ENCODE data around the gene GCK. TPM values are rescaled to one million over a fixed set of nuclear protein-coding genes. Genes with fewer than 3 reads are reported as not detected.

The GCK gene
- total RNA-seq (1 to 10 TPM in 1 of 2 donors, under 1 TPM in 1; 0.94 to 1.2 TPM), polyA plus RNA-seq (ENCODE audit: insufficient read depth, low read depth, low replicate concordance) (0.90 TPM)
- long read RNA-seq, donor 1, partial matches to known transcripts: 0 of 1 reads
- long read RNA-seq, donor 1, other reads (novel, unspliced or antisense): 0 of 1 reads
- long read RNA-seq, donor 2, partial matches to known transcripts: 0 of 1 reads
- long read RNA-seq, donor 2, other reads (novel, unspliced or antisense): 0 of 1 reads

DNA sequence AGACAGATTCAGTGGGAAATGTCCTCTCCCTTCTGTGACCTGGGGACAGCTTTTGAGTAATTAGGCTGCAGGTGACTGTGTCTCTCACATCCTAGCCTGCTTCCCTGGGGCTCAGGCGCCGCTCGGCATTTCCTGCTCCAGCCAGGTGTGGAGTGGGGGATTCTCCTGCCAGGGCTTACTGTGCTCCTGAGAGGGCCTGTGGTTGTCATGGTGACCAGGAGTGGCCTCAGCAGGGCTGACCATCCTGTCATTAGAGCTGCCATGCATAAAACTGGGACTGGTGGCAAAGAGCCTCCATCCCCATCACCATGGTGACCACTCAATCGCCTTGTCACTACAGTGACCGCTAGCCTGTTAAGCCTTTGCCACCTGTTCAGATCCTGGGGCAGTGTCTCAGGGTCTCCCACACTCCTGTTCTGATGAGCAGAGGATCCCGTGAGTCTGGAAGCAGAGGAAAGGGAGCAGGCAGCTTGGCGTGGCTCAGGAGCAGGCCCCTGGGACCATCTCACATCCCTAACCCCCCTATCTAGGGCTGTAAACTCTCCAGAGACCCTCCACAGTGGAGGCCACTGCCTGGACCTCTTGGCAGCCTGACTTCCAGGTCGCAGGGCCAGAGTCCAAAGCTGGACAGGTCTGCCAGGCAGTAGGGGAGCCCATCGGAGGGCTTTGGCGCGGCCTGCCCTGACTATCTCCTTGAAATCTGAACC, at the start of gene GCK:
TSS of gene GCK (minus strand) at position 154 of the 707 bp plus-strand sequence. CDS start 486 bp downstream, outside the sequence.
- no peaks in the 10 kb centered on the region for H3K9me3 ChIP-seq
- no peak within 1 kb of the TSS for H3K4me3 ChIP-seq
- no peaks in the 10 kb centered on the region for H3K4me1 ChIP-seq
- peak; percentile 12 for DNase-seq
- TF ChIP-seq POLR2A (IDR thresholded peaks at IDR 0.05): no peak
- TF ChIP-seq, protein P1, sequence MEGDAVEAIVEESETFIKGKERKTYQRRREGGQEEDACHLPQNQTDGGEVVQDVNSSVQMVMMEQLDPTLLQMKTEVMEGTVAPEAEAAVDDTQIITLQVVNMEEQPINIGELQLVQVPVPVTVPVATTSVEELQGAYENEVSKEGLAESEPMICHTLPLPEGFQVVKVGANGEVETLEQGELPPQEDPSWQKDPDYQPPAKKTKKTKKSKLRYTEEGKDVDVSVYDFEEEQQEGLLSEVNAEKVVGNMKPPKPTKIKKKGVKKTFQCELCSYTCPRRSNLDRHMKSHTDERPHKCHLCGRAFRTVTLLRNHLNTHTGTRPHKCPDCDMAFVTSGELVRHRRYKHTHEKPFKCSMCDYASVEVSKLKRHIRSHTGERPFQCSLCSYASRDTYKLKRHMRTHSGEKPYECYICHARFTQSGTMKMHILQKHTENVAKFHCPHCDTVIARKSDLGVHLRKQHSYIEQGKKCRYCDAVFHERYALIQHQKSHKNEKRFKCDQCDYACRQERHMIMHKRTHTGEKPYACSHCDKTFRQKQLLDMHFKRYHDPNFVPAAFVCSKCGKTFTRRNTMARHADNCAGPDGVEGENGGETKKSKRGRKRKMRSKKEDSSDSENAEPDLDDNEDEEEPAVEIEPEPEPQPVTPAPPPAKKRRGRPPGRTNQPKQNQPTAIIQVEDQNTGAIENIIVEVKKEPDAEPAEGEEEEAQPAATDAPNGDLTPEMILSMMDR (IDR thresholded peaks at IDR 0.05): no peak
- 86 to 92% methylated on average over 7 to 11 of the region's 11 CpGs for WGBS, 2 donors
- H3K27me3 ChIP-seq: no peaks in the 10 kb centered on the region
- intact Hi-C loops (cut with DNase I; ENCODE audit: low total_unique reads): no loop called here
- no peak within 1 kb of the TSS for H3K27ac ChIP-seq
- no peaks in the 10 kb centered on the region for H3K36me3 ChIP-seq (ENCODE audit: low read depth, missing control alignments)

DNA sequence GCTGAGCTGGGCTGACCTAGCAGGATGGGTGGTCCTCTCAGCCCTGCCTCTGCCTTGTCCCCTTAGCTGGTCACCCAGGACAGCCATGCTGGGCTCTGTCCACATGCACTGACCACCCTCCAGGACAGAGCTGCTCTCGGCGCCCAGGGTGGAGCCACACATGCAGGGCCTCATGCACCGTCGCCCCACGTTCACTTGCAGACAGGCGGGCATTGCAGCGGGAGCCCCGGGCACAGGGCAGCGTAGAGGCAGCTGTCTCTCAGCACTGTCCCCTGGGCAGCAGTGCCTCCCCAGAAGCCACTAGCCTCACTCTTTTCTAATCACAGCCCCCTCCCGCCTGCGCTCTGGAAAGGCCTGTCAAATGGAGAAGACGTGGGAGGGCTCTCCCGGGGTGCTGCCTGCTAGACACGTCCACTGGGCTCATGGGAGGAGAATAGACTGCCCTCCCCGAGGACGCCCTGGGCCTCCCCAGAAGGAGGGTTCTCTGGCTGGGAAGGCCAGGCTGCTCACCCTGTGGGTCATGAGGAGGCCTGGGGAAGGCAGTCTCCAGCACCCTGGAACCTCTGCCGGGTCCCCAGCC, 49.0 kb upstream of the GCK start:
- intact Hi-C loops (cut with DNase I; ENCODE audit: low total_unique reads): no loop called here
- no peaks in the 10 kb centered on the region for H3K9me3 ChIP-seq
- no peak overlapping the region for H3K27ac ChIP-seq
- no peak overlapping the region for H3K4me3 ChIP-seq
- H3K4me1 ChIP-seq: no peaks in the 10 kb centered on the region
- no peaks in the 10 kb centered on the region for H3K36me3 ChIP-seq (ENCODE audit: low read depth, missing control alignments)
- TF ChIP-seq POLR2A (IDR thresholded peaks at IDR 0.05): no peak
- TF ChIP-seq, protein P1 (IDR thresholded peaks at IDR 0.05): no peak
- H3K27me3 ChIP-seq: no peaks in the 10 kb centered on the region
- no peak for DNase-seq
- 71 to 84% methylated on average over 6 to 17 of the region's 17 CpGs for WGBS, 2 donors

DNA sequence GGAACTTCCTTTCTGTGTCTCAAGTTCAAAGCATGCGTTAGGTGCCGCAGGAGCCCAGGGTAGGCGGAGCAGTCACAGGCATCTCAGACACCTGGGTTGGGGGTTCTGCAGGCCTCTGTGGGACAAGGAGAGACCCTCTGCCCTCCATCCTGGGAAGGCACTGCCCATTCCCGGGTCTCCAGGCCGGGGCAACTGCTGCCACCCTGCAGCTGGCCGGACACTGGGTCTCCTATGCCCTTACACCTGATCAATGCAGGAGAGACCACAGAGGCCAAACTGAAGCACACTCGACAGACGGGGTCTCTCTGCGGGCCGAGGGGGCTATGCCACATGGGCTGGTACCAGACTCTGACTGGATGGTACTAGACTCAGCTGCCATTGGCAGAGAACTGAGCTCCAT, 48.5 kb upstream of the GCK start:
- Histone ChIP-seq H3K4me1 (no peaks in the 10 kb centered on the region), H3K27ac (no peak overlapping the region), H3K4me3 (no peak overlapping the region), H3K27me3 (no peaks in the 10 kb centered on the region), H3K36me3 (ENCODE audit: low read depth, missing control alignments) (no peaks in the 10 kb centered on the region), H3K9me3 (no peaks in the 10 kb centered on the region)
- 93% methylated on average over 10 of the region's 10 CpGs; no CpG with 5 or more reads in 1 of the 2 donors for WGBS, 2 donors
- no peak for TF ChIP-seq POLR2A (IDR thresholded peaks at IDR 0.05)
- TF ChIP-seq, protein P1 (IDR thresholded peaks at IDR 0.05): no peak
- intact Hi-C loops (cut with DNase I; ENCODE audit: low total_unique reads): no loop called here
- no peak for DNase-seq

DNA sequence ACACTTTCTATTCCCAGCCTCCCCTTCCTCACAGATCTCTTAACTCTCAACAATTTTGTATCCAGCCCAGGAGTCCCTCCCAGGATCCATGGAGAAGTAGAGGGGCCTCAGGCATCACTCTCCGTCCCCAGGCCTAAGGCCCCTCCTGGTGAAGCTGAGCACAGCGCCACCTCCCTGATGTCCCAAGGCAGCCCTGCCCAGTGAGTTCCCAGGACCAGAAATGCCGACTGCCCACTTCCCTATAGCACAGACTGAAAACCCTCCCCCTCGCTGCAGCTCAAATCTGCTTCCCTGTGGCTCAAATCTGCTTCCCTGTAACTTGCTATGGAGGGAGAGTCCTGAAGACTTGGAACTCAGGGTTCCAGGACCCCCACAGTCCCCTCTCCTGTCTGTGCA, 47.1 kb upstream of the GCK start:
- Histone ChIP-seq H3K4me3 (no peak overlapping the region), H3K4me1 (no peaks in the 10 kb centered on the region), H3K27me3 (no peaks in the 10 kb centered on the region), H3K36me3 (ENCODE audit: low read depth, missing control alignments) (no peaks in the 10 kb centered on the region), H3K9me3 (no peaks in the 10 kb centered on the region), H3K27ac (no peak overlapping the region)
- DNase-seq: no peak
- intact Hi-C loops (cut with DNase I; ENCODE audit: low total_unique reads): no loop called here
- no peak for TF ChIP-seq POLR2A (IDR thresholded peaks at IDR 0.05)
- TF ChIP-seq, protein P1 (IDR thresholded peaks at IDR 0.05): no peak
- 56 to 73% methylated on average over 3 to 4 of the region's 4 CpGs for WGBS, 2 donors
